HG03025 (cell line): ENCODE measurements around the gene SMC5.
"Not testable (repeated sequence)": the region's sequence is repeated elsewhere in the genome, so short reads cannot be mapped to it uniquely, and the experiment has no call there.

Source experiments
- ATAC-seq: cut with Tn5 transposase; IDR thresholded peaks from one replicate; pipeline ENCODE4 v1.9.1; 2021; ENCODE audit warnings: mild to moderate bottlenecking, moderate library complexity; ENCODE audit not compliant: unreplicated experiment, low FRiP score

SMC5 gene

DNA sequence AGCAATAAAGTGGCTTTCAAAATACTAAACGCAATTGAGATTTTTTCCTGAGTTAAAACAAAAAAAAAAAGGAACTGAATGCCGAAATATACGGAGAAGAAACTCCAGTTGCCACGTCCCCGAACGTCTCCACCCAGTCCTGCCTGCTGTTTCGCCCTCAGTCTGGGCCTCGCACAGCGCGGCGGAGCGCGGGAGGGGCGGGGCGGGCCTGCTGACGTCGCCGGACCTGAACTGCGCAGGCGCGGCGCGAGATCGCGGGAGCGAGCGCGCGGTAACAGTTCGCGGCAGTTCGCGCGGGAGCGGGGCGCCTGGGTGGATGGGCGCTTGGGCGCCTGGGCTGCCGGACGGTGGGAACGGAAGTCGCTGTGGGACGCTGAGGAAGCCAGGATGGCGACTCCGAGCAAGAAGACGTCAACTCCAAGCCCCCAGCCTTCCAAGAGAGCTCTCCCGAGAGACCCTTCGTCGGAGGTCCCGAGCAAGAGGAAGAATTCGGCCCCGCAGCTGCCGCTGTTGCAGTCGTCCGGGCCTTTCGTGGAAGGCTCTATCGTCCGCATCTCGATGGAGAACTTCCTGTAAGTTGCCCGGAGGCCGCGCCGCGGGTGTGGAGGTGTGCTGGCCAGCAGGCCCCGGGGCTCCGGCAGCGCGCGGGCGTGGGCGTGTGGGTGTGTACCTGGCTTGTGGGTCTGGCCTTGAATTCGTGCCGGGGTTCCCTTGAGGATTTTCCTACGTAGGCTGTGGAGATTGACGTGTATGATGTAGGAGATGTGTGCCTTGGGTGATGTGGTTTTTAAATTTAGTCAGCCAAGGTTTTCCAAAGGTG lies at the start of gene SMC5:
Gene SMC5, plus strand, starts transcription at position 287 of the 820 bp plus-strand sequence. Its CDS starts 101 bp downstream, at position 388.
- ATAC-seq: peak; percentile 85

DNA sequence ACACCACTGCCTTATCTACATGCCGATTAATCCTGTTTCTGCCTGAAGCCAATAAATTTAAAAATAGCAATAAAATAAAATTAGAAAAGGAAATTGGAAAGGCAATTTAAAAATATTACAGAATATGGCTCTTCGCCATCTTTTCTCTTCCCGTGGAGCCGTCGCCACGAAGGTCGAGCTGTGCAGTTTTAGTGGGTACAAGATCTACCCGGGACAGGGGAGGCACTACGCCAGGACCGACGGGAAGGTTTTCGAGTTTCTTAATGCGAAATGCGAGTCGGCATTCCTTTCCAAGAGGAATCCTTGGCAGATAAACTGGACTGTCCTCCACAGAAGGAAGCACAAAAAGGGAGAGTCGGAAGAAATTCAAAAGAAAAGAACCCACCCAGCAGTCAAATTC lies 41.7 kb upstream of the SMC5 start:
- ATAC-seq: no peak

DNA sequence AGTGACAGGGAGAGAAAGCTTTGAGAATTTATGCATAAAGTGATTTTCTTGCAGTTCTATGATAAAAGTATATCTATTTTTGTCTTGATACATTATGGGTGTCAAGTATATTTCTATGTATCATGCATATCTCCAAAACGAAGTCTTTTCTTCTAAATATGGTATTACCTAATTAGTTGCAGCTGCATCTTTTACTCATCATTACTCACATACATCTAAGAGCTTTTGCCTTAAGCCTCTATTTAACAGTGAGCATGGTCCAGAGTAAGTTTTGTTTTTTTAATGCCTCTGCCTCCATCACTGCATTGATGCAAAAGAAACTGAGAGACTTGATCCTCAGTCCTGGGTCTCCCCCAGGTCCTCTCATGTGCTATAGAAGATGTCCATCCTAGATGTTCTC lies 40.0 kb upstream of the SMC5 start:
- no peak for ATAC-seq

DNA sequence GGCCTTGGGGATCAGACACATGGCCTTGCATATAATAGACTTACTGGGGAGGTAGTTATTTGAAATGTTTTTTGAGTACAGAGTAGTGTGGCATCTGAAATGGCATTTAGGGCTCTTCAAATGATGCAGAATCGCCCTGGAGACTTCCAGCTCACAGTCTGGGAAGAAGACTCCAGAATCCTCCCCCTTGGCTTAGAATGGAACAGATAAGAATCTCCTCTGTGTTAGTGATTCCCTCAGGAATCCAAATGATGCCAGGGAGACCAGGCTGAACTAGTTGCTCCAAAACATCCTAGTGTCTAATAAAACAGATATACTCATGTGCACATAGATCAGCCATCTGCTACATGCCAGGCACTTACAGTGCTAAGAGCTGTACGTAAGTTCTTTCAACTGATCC lies 38.6 kb upstream of the SMC5 start:
- ATAC-seq: no peak

DNA sequence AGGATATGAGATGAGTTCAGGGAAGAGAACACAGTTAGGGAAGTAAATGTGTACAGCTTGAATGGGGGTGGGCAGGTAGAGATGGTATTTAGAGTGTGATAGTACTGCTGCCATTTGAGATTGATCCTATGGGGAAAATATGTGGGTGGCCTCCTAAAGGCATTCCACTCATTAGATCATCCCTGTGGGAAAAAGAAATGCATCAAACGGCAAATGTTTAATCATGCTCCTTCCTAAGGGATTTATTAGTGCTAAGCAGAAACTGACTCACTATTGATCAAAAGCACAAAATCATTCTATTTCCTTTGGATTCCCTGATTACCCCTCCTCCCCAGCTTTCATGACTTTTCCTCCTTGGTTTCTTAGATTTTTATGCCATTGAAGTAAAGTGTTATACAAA lies 36.4 kb upstream of the SMC5 start:
- no peak for ATAC-seq

DNA sequence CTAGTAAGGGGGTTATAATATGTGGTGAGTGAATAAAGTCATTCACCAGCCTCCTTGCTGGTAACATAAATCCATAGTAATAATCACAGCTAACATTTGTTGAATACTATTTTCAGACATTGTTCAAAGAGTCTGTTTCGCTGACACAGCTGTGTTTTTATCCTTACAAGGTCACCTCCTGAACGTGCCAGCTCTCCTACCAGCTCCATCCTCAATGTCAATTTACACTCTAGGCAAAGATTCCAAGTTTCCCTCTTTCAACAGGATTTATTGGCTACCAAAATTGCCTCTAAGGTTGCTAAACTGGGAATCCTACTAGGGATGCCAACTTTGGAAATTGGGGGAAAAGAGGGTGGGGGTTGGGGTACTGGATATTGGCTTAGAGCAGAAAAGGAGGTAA lies 30.7 kb upstream of the SMC5 start:
- ATAC-seq: no peak

- ATAC-seq: no peak
Measured at GRCh38 chr9:70228611-70229010, 30.2 kb upstream of the SMC5 start.

GRCh38 chr9:70229026-70229425 lies 29.8 kb upstream of the SMC5 start:
- ATAC-seq: no peak

- ATAC-seq: no peak
Measured at GRCh38 chr9:70229579-70229978, 29.2 kb upstream of the SMC5 start.

- no peak for ATAC-seq
Measured at GRCh38 chr9:70232476-70232875, 26.3 kb upstream of the SMC5 start.

DNA sequence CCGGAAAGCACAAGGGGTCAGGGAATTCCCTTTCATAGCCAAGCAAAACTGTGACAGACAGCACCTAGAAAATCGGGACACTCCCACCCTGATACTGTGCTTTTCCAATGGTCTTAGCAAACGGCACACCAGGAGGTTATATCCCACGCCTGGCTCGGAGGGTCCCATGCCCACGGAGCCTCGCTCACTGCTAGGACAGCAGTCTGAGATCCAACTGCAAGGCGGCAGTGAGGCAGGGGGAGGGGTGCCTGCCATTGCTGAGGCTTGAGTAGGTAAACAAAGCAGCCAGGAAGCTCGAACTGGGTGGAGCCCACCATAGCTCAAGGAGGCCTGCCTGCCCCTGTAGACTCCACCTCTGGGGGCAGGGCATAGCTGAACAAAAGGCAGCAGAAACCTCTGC lies 24.6 kb upstream of the SMC5 start:
- not testable (repeated sequence) for ATAC-seq

DNA sequence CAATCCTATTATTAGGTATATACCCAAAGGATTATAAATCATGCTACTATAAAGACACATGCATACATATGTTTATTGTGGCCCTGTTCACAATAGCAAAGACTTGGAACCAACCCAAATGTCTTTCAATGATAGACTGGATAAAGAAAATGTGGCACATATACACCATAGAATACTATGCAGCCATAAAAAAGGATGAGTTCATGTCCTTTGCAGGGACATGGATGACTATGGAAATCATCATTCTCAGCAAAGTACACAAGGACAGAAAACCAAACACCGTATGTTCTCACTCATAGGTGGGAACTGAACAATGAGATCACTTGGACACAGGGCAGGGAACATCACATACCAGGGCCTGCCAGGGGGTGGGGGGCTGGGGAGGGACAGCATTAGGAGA lies 12.8 kb upstream of the SMC5 start:
- ATAC-seq: not testable (repeated sequence)

- ATAC-seq: no peak
Measured at GRCh38 chr9:70250221-70250620, 8.6 kb upstream of the SMC5 start.

- ATAC-seq: no peak
Measured at GRCh38 chr9:70255486-70255885, 3.3 kb upstream of the SMC5 start.

- ATAC-seq: no peak
Measured at GRCh38 chr9:70256123-70256551, 2.6 kb upstream of the SMC5 start.

DNA sequence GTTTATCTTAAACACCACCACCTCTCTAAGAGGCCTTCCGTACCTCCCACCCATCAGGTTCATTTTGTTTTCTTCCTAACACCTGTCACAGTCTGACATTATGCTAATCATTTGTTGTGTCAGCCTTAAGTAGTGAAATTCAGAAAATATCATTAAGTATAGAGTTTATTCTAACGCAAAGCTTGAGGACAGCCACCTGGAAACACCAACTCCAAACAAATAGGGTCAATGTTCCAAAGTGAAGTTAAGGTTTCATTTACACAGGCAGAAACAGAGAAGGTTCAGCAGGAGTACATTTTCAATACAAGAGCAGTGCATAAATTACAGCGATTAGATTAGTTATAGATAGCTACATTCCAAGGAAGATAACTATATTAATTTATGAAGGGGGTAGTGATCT lies 1.3 kb upstream of the SMC5 start:
- no peak for ATAC-seq

GRCh38 chr9:70257991-70258691 lies 637 bp upstream of the SMC5 start:
- peak; percentile 53 for ATAC-seq

DNA sequence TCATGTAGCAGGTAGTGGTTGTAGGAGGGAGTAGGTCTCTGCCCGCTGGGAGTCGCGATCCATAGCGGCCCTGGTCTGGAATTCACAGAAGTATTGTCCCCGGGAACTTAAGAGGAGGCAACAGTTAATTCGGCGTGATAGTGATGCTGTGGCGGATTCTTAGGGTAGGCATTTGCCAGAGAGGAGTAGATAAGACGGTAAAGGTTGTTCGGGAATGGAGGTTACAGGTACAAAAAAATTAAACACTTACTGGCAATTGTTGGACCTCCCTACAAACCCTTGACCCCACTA lies 679 bp downstream of the SMC5 start:
- no peak for ATAC-seq

DNA sequence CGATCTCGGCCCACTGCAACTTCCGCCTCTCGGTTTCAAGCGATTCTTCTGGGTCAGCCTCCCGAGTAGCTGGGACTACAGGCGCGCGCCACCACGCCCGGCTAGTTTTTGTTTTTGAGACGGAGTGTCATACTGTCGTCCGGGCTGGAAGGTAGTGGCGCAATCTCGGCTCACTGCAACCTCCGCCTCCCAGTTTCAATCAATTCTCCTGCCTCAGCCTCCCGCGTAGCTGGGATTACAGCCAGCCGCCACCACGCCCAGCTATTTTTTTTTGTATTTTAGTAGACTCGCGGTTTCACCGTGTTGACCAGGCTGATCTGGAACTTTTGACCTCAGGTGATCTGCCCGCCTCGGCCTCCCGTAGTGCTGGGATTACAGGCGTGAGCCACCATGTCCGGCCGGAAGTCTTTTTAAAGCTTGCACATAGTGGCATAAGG lies 1.2 kb downstream of the SMC5 start:
- ATAC-seq: no peak

DNA sequence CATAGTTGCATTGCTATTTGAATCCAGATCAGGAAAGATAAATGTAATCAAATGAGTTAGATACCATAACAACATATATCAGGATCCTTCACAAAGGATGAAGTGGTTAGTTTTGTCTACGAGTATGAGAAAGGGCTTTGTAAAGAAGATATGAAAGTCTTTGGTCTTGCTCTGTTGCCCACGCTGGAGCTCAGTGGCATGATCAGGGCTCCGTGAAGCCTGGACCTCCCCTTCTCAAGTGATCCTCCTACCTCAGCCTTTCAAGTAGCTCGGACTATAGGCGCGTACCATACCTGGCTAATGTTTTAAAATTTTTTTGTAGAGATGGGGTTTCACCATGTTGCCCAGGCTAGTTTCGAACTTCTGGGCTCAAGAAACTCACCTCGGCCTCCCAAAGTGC lies 1.8 kb downstream of the SMC5 start:
- no peak for ATAC-seq

- ATAC-seq: no peak
Measured at GRCh38 chr9:70261131-70261870, 2.5 kb downstream of the SMC5 start.
